HG03521 (cell line): ENCODE measurements around the gene SELENOF.
"Not testable (repeated sequence)": the region's sequence is repeated elsewhere in the genome, so short reads cannot be mapped to it uniquely, and the experiment has no call there.

Experiments
- ATAC-seq: cut with Tn5 transposase; IDR thresholded peaks from one replicate; pipeline ENCODE4 v1.9.1; 2021; ENCODE audit warnings: mild to moderate bottlenecking, moderate library complexity; ENCODE audit not compliant: unreplicated experiment

The SELENOF gene

GRCh38 chr1:86821956-86822355, 92.0 kb downstream of the SELENOF start:
- ATAC-seq: no peak

- not testable (repeated sequence) for ATAC-seq
These were observed 94.0 kb downstream of the SELENOF start for GRCh38 chr1:86819970-86820369.

- ATAC-seq: not testable (repeated sequence)
These were observed 96.6 kb downstream of the SELENOF start for GRCh38 chr1:86817246-86817826.

- ATAC-seq: not testable (repeated sequence)
These were observed 99.8 kb downstream of the SELENOF start for GRCh38 chr1:86814118-86814517.
